Umbilical cord (tissue), 2 donors: ENCODE results near the gene NQO2. TPM values are rescaled to one million over a fixed set of nuclear protein-coding genes. Genes with fewer than 3 reads are reported as not detected.
"Not testable (repeated sequence)": the region's sequence is repeated elsewhere in the genome, so short reads cannot be mapped to it uniquely, and the experiment has no call there.

Experiments
- DNase-seq: peaks from one replicate; pipeline ENCODE4 v3.0.0-alpha.2; 2015; ENCODE audit warnings: low spot score
- total RNA-seq: library from RNA; depleted of rRNA; stranded (reverse); fragments of >200 nt; gene quantifications from one replicate; pipeline ENCODE4 v1.2.3, GENCODE V29; 2014; ENCODE audit warnings: low replicate concordance; ENCODE audit not compliant: insufficient read depth

The NQO2 gene
- total RNA-seq, 1 donor from 2014 or later = 10.8 TPM

- DNase-seq = no peak
Observed at GRCh38 chr6:3013901-3014674, 14.4 kb downstream of the NQO2 start.

- DNase-seq = no peak
Observed at GRCh38 chr6:3014675-3015066, 15.0 kb downstream of the NQO2 start.

- DNase-seq = no peak
Observed at GRCh38 chr6:3015144-3015543, 15.4 kb downstream of the NQO2 start.

DNA sequence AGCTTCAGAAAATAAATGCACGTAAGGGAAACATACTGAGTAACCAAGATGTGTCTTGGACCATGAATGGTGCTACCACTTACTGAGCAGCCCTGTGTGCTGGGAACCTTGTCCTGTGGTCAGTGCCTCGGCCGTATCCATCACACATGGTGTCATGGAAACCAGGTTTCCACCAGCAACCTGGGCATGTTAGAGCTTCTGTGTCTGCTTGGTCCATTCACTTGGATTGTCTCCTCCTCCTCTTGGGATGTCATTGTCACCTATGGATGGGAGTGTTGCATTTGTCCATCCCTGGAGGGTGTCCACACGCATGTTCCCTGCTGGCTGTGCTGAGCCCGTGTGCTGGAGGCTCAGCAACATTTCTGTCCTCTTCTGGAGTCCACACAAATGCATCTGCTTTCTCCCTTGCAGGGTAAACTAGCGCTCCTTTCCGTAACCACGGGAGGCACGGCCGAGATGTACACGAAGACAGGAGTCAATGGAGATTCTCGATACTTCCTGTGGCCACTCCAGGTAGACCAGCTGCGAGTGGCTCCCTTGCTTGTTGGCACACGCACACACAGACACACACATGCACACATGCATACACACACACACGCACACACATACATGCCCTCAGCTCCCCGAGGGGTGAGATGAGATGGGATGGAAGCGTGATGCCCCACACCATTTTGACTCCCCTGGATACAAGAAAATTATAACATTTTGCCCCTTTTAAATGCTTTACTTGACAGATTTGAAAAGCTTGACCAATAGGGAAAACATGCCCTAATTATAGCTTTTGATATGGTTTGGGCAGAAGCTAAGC lies 17.0 kb downstream of the NQO2 start:
- no peak for DNase-seq

GRCh38 chr6:3017304-3017703 lies 17.6 kb downstream of the NQO2 start:
- DNase-seq = no peak

DNA sequence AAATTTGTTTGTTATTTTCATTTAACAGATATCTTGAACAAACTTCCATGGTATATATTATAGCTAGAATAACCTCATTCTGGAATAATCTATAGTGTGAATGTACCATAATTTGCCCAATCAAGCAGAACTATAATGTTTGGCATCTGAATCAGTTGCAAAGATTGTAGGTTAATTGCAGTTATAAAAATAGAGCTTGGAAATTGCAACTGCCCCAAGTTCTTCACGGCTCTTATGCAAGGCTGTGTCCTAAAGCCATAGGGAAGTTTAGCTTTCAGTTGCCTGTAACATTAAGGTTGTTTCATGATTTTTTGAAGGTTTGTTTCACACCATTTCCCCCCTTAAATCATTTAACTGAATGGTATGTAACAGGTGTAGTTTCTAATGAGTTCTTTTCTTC lies 19.4 kb downstream of the NQO2 start:
- DNase-seq = no peak

GRCh38 chr6:3019749-3020320 lies 20.1 kb downstream of the NQO2 start:
- DNase-seq = no peak

GRCh38 chr6:3020976-3021598 lies 21.4 kb downstream of the NQO2 start:
- DNase-seq = not testable (repeated sequence)

DNA sequence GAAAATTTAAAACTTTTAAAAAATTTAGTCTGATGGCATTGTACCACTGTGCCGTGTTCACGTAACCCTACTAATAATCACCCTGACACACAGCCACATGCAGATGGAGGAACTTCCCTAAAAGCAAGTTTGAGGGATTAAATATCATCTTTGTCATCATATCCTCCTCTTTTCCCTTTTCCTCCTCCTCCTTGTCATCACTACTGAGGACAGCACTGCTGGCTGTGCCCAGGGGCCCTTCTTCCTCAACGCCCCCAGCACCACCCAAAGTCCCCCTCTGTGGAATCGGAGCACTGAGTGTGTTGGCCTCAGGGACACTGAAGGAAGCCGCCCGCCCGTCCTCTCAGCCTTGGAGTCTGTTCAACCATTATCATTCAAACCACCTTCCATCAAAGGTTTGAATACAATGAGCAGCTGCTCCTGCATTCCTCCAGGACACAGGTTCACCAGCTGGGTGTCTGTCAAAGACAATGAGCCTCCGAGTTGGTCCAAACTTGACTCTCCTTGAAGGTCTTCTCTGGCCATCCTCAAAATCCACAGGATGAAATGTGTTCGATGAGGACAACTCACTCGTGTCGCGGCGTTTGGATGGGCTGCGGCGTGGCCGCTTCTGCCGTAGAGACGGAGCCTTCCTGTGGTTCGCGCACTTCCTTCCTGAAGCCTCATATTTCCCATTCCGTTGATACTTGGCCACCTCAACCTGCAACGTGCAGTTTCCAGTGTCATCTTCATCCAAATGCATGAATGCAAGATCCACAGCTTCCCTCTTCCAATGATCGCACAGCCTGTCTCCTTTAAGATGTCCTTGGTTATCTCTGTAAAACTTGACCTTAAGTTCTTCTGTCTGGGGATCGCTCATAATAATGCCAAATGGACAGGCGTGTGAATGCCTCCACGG lies 23.3 kb downstream of the NQO2 start:
- DNase-seq = no peak

DNA sequence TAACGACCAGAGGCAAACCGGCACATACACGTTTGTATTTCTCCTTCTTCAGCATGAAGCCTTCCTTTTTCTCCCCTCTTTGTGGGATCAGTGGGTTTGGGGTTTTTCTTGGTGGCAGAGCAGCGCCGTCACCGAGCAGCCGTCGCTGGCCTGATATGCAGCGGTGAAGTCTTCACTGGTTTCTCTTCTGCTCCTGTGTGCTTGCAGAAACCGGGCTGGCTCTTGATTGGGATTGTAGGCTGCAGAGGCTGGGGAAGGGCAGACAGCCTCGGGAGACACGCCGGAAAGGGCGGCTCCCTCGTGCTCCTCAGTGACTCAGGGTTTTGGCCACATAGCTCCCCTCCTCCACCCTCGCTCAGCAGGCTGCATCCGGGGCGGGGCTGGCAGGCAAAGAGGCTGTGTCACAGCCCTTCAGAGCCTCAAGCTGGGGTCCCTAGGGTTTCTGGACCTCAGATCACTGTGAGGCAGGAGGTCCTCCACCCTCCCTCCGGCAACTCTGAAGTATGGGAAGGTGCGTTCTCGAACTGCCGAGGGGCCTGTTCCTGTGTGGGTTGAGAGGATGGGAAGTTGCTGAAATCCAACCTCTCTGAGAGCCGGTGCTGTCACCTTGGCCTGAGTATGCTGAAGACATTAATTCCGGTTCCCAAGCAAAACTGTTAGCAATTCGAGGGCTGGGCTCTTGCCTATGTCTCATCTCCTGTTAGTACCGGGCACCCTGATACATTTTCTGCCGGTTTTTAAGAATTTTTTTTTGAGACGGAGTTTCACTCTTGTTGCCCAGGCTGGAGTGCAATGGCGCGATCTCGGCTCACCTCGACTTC lies 24.2 kb downstream of the NQO2 start:
- peak; percentile 92 for DNase-seq

GRCh38 chr6:3026791-3027626 lies 27.3 kb downstream of the NQO2 start:
- peak; percentile 37 for DNase-seq

GRCh38 chr6:3028156-3028555 lies 28.5 kb downstream of the NQO2 start:
- not testable (repeated sequence) for DNase-seq

GRCh38 chr6:3031857-3032640 lies 32.4 kb downstream of the NQO2 start:
- DNase-seq = no peak

DNA sequence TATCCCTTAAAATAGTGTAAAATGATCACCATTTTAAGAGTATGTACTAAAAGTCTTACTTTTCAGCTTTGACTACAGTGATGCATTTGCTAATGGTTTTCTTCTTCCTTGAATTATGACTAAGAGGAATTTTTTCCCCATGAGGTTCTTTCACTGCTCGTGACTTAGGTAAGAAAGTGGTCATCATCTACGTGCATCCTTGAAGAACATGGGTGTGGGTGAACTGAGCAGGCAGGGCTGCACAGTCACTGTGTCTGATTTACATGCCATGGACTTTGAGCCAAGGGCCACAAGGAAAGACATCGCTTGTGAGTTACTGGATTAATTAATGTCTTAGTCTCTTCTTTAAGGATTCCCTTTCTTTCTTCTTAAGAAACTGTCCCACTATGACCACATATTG lies 33.3 kb downstream of the NQO2 start:
- no peak for DNase-seq

DNA sequence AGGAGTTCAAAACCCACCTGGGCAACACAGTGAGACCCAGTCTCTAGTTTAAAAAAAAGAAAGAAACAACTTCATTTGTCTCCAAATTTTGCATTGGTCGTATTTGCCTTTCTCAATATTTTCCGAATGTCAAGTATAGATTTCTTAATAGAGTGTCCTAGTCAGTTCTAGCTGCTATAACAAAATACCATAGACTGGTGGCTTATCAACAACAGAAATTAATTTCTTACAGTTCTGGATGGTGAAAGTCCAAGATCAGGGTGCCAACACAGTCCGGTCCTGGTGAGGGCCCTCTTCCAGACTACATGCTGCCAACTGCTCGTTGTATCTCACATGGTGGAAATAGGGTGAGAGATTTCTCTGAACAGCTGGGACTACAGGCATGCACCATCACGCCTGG lies 34.0 kb downstream of the NQO2 start:
- no peak for DNase-seq

DNA sequence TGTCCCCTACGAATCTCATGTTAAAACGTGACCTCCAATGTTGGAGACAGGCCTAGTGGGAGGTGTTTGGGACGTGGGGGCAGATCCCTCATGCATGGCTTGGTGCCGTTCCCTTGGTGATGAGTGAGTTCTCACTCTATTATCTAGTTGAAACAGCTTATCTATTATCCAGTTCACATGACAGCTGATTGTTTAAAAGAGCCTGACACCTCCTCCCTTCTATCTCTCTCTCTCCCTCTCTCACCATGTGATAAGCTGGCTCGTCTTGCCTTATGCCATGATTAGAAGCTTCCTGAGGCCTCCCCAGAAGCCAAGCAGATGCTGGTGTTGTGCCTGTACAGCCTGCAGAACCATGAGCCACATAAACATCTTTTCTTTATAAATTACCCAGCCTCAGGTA lies 35.7 kb downstream of the NQO2 start:
- DNase-seq = no peak

GRCh38 chr6:3036861-3037637 lies 37.4 kb downstream of the NQO2 start:
- no peak for DNase-seq
